PC-3 (cell line): Measurements from ENCODE around the gene ZNF628. TPM values are rescaled to one million over a fixed set of nuclear protein-coding genes. Genes with fewer than 3 reads are reported as not detected.
A peak's percentile ranks its signal among the peaks of the same experiment; 100 is the strongest.

ENCODE experiments used
- ATAC-seq: fragments of 200-7000 bp; cut with Tn5 transposase; 2 replicates; pipeline ENCODE4 v1.9.1; 2020; ENCODE audit warnings: mild to moderate bottlenecking, moderate library complexity
- BruUV-seq: library from RNA; stranded (reverse); fragments of 400-500 nt; replicated peaks from 2 replicates; lab custom pipeline; 2021; lab: Mats Ljungman, UMichigan
- CTCF ChIA-PET: fragments of 300-600 bp; sonication (Branson Sonifier 250); formaldehyde crosslinking; loops from one replicate; lab custom pipeline; 2022; ENCODE audit warnings: antibody characterized with exemption; lab: Charles Lee
- POLR2A ChIA-PET: fragments of 300-600 bp; sonication (Branson Sonifier 250); formaldehyde crosslinking; loops from one replicate; lab custom pipeline; 2022; ENCODE audit warnings: antibody characterized with exemption; ENCODE audit not compliant: unreplicated experiment; lab: Charles Lee
- DNase-seq: peaks from one replicate; pipeline ENCODE4 v3.0.0-alpha.2; 2015
- H2AFZ ChIP-seq: fragments of 300-600 bp; sonication (generic); 2 replicates; pipeline ENCODE4 v1.6.0; 2016; ENCODE audit warnings: antibody characterized with exemption, low read length
- H3F3A ChIP-seq: fragments of 300-600 bp; sonication (generic); one replicate; pipeline ENCODE4 v1.6.0; 2017; ENCODE audit warnings: antibody characterized with exemption, low read length, control low read depth, mild to moderate bottlenecking; ENCODE audit not compliant: unreplicated experiment
- H3K27ac ChIP-seq: fragments of 300-600 bp; sonication (generic); 2 replicates; pipeline ENCODE4 v1.5.1; 2016; ENCODE audit warnings: mild to moderate bottlenecking, low read length
- H3K27me3 ChIP-seq: fragments of 300-600 bp; sonication (generic); 2 replicates; pipeline ENCODE4 v1.6.1; 2016; ENCODE audit warnings: low read length, mixed read lengths
- H3K36me3 ChIP-seq: fragments of 300-600 bp; sonication (generic); 2 replicates; pipeline ENCODE4 v1.6.1; 2016; ENCODE audit warnings: low read depth, mixed run types, low read length, mixed read lengths
- H3K4me1 ChIP-seq: fragments of 300-600 bp; sonication (generic); 2 replicates; pipeline ENCODE4 v1.5.1; 2016; ENCODE audit warnings: low read length; ENCODE audit not compliant: insufficient read depth
- H3K4me2 ChIP-seq: fragments of 300-600 bp; sonication (generic); 2 replicates; pipeline ENCODE4 v1.6.0; 2016; ENCODE audit warnings: low read length
- H3K4me3 ChIP-seq: fragments of 300-600 bp; sonication (generic); 2 replicates; pipeline ENCODE4 v1.5.1; 2016; ENCODE audit warnings: mild to moderate bottlenecking, low read length, mixed read lengths
- H3K79me2 ChIP-seq: fragments of 300-600 bp; sonication (generic); 2 replicates; pipeline ENCODE4 v1.6.1; 2017; ENCODE audit warnings: low read length, mixed read lengths
- H3K9ac ChIP-seq: fragments of 300-600 bp; sonication (generic); 2 replicates; pipeline ENCODE4 v1.6.0; 2016; ENCODE audit warnings: mild to moderate bottlenecking, low read length
- H3K9me2 ChIP-seq: fragments of 300-600 bp; sonication (generic); replicated peaks from 2 replicates; pipeline ENCODE4 v1.6.1; 2016; ENCODE audit warnings: mixed run types, low read length, mixed read lengths
- H3K9me3 ChIP-seq: fragments of 300-600 bp; sonication (generic); 2 replicates; pipeline ENCODE4 v1.6.1; 2016; ENCODE audit warnings: low read length, mixed read lengths
- H4K20me1 ChIP-seq: fragments of 300-600 bp; sonication (generic); 2 replicates; pipeline ENCODE4 v1.6.1; 2016; ENCODE audit warnings: low read length, mixed read lengths
- EZH2 ChIP-seq: fragments of 300-600 bp; sonication (generic); IDR thresholded peaks from one replicate; pipeline ENCODE4 v1.6.1; 2017; ENCODE audit warnings: antibody characterized with exemption, mild to moderate bottlenecking, low read length; ENCODE audit not compliant: unreplicated experiment
- EZH2phosphoT487 ChIP-seq: fragments of 300-600 bp; sonication (generic); IDR thresholded peaks from 2 replicates; pipeline ENCODE4 v1.6.1; 2018; ENCODE audit warnings: mild to moderate bottlenecking, antibody characterized with exemption, low read length, borderline replicate concordance
- intact Hi-C: fragments of 100-400 bp; cut with micrococcal nuclease; formaldehyde crosslinking; loops from 2 replicates; pipeline ENCODE4 v1.9.0; 2023
- total RNA-seq: library from RNA; depleted of rRNA; stranded (reverse); fragments of >200 nt; gene quantifications from 2 replicates; pipeline ENCODE4 v1.2.3, GENCODE V29; 2014
- TF ChIP-seq, protein P1 (sequence below): fragments of 300-600 bp; sonication (generic); conservative IDR thresholded peaks from 2 replicates; pipeline ENCODE4 v1.5.1; 2017; ENCODE audit warnings: antibody characterized with exemption, low read depth, mild to moderate bottlenecking, low read length

Gene ZNF628
- total RNA-seq, 1 experiment from 2014 or later = 11.8 TPM

- BruUV-seq = no TSS peak
- Histone ChIP-seq H4K20me1 (no peaks in the 10 kb centered on the region), H3K27ac (peak overlapping the region; percentile 54), H3K27me3 (no peaks in the 10 kb centered on the region), H3K79me2 (no peaks in the 10 kb centered on the region), H3K4me1 (peaks cover 10% of the 10 kb centered on the region; the same call in 1 of the 2 replicates), H2AFZ (no peak overlapping the region), H3F3A (no peaks in the 10 kb centered on the region), H3K4me3 (no peak overlapping the region), H3K4me2 (no peak overlapping the region), H3K36me3 (no peaks in the 10 kb centered on the region), H3K9ac (no peak overlapping the region), H3K9me2 (peaks cover 3% of the 10 kb centered on the region; the same call in 1 of the 2 replicates), H3K9me3 (no peaks in the 10 kb centered on the region)
- ATAC-seq (no peak), DNase-seq (no peak)
- intact Hi-C loops = no loop called here
- ChIA-PET CTCF (no interaction called here), POLR2A (no interaction called here)
- TF ChIP-seq, protein P1, sequence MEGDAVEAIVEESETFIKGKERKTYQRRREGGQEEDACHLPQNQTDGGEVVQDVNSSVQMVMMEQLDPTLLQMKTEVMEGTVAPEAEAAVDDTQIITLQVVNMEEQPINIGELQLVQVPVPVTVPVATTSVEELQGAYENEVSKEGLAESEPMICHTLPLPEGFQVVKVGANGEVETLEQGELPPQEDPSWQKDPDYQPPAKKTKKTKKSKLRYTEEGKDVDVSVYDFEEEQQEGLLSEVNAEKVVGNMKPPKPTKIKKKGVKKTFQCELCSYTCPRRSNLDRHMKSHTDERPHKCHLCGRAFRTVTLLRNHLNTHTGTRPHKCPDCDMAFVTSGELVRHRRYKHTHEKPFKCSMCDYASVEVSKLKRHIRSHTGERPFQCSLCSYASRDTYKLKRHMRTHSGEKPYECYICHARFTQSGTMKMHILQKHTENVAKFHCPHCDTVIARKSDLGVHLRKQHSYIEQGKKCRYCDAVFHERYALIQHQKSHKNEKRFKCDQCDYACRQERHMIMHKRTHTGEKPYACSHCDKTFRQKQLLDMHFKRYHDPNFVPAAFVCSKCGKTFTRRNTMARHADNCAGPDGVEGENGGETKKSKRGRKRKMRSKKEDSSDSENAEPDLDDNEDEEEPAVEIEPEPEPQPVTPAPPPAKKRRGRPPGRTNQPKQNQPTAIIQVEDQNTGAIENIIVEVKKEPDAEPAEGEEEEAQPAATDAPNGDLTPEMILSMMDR = no peak
- TF ChIP-seq EZH2phosphoT487 = no peak
- no peak for TF ChIP-seq EZH2
These were observed 44.4 kb downstream of the ZNF628 start for GRCh38 chr19:55520691-55521292.

GRCh38 chr19:55525289-55526101 lies 49.1 kb downstream of the ZNF628 start:
- ChIA-PET CTCF (interaction anchor here (0.8 kb wide), 1 partner anchor 58 kb away, joined by 3 read pairs; no protein-coding TSS in a partner anchor), POLR2A (interaction anchor here (0.6 kb wide), 1 partner anchor 73 kb away, joined by 5 read pairs; no protein-coding TSS in a partner anchor)
- Histone ChIP-seq H2AFZ (no peak overlapping the region), H4K20me1 (no peaks in the 10 kb centered on the region), H3K9me2 (no peaks in the 10 kb centered on the region), H3F3A (no peaks in the 10 kb centered on the region), H3K4me2 (peak overlapping the region; percentile 33; the same call in 1 of the 2 replicates), H3K9ac (no peak overlapping the region), H3K27ac (no peak overlapping the region), H3K79me2 (no peaks in the 10 kb centered on the region), H3K4me1 (peaks cover 12% of the 10 kb centered on the region; the same call in 1 of the 2 replicates), H3K4me3 (no peak overlapping the region), H3K9me3 (no peaks in the 10 kb centered on the region), H3K27me3 (no peaks in the 10 kb centered on the region), H3K36me3 (no peaks in the 10 kb centered on the region)
- ATAC-seq = no peak
- no peak for DNase-seq
- TF ChIP-seq EZH2 (no peak), EZH2phosphoT487 (no peak)
- TF ChIP-seq, protein P1 = no peak
- no TSS peak for BruUV-seq
- intact Hi-C loops = loop anchor here (1.0 kb wide), 1 partner anchor 22 kb away; no protein-coding TSS in a partner anchor
